Naive thymus-derived CD4-positive, alpha-beta T cell (primary cell): ENCODE data around the gene AGAP6. TPM values are rescaled to one million over a fixed set of nuclear protein-coding genes. Genes with fewer than 3 reads are reported as not detected.
"Not testable (repeated sequence)": the region's sequence is repeated elsewhere in the genome, so short reads cannot be mapped to it uniquely, and the experiment has no call there.

ENCODE experiments used
- ATAC-seq: fragments of 150-1000 bp; cut with Tn5 transposase; 2 replicates; pipeline ENCODE4 v1.10.0; 2021; ENCODE audit warnings: mild to moderate bottlenecking, moderate library complexity
- CTCF ChIA-PET: fragments of 350-600 bp; sonication (Branson Sonifier 250); formaldehyde crosslinking; loops from one replicate; lab custom pipeline; 2021; ENCODE audit warnings: antibody characterized with exemption; lab: Charles Lee
- POLR2A ChIA-PET: fragments of 350-600 bp; sonication (Branson Sonifier 250); formaldehyde crosslinking; loops from one replicate; lab custom pipeline; 2021; ENCODE audit warnings: antibody characterized with exemption, inconsistent platforms; lab: Charles Lee
- DNase-seq, 9 donors: peaks; one replicate each; pipeline versions ENCODE4 v3.0.0 to v3.0.0-alpha.2; 2020 to 2022; ENCODE audit warnings: mixed read lengths in 1 of 9
- H3K27ac ChIP-seq: one replicate; pipeline ENCODE4 v1.7.0; 2013; ENCODE audit warnings: mild to moderate bottlenecking, low read depth, low read length, moderate library complexity
- H3K27me3 ChIP-seq, 2 donors: one replicate each; pipeline ENCODE4 v1.7.0; 2013; ENCODE audit warnings: low read length in 2 of 2, mild to moderate bottlenecking in 2 of 2, moderate library complexity in 2 of 2; ENCODE audit not compliant: control insufficient read depth in 2 of 2, insufficient read depth in 2 of 2
- H3K36me3 ChIP-seq, 3 experiments: 1 replicate in 2 of 3; 2 replicates in 1 of 3; pipeline ENCODE4 v1.7.0; 2013; ENCODE audit warnings: low read length in 3 of 3, mild to moderate bottlenecking in 3 of 3, moderate library complexity in 1 of 3; ENCODE audit not compliant: insufficient read depth in 3 of 3, control insufficient read depth in 2 of 3
- H3K4me1 ChIP-seq, 2 donors: one replicate each; pipeline ENCODE4 v1.7.0; 2013; ENCODE audit warnings: low read length in 2 of 2, mild to moderate bottlenecking in 2 of 2, moderate library complexity in 1 of 2; ENCODE audit not compliant: control insufficient read depth in 2 of 2, insufficient read depth in 2 of 2
- H3K4me3 ChIP-seq: 2 replicates; pipeline ENCODE4 v1.7.0; 2013; ENCODE audit warnings: mild to moderate bottlenecking, low read length
- H3K9me3 ChIP-seq, 3 experiments: 1 replicate in 2 of 3; 2 replicates in 1 of 3; pipeline ENCODE4 v1.7.0; 2013; ENCODE audit warnings: low read length in 3 of 3; ENCODE audit not compliant: control insufficient read depth in 2 of 3
- H3K27ac Mint-ChIP-seq, 9 donors: one replicate each; pipeline ENCODE4 v1.8.0; 2020 to 2022; ENCODE audit warnings: mixed read lengths in 9 of 9, mild to moderate bottlenecking in 8 of 9, moderate library complexity in 5 of 9, inconsistent platforms in 2 of 9
- H3K27me3 Mint-ChIP-seq, 5 donors: one replicate each; pipeline ENCODE4 v1.8.0; 2021 to 2022; ENCODE audit warnings: mixed read lengths in 5 of 5, mild to moderate bottlenecking in 1 of 5
- H3K36me3 Mint-ChIP-seq, 5 donors: one replicate each; pipeline ENCODE4 v1.8.0; 2020 to 2022; ENCODE audit warnings: mixed read lengths in 5 of 5, mild to moderate bottlenecking in 3 of 5, inconsistent platforms in 1 of 5
- H3K4me1 Mint-ChIP-seq, 7 donors: one replicate each; pipeline ENCODE4 v1.8.0; 2020 to 2022; ENCODE audit warnings: mixed read lengths in 7 of 7, mild to moderate bottlenecking in 3 of 7, inconsistent platforms in 1 of 7
- H3K4me3 Mint-ChIP-seq, 10 donors: one replicate each; pipeline ENCODE4 v1.8.0; 2020 to 2022; ENCODE audit warnings: mild to moderate bottlenecking in 10 of 10, mixed read lengths in 10 of 10, moderate library complexity in 6 of 10, inconsistent platforms in 2 of 10
- H3K9me3 Mint-ChIP-seq, 11 donors: one replicate each; pipeline ENCODE4 v1.8.0; 2020 to 2022; ENCODE audit warnings: mixed read lengths in 11 of 11, mild to moderate bottlenecking in 4 of 11, inconsistent platforms in 1 of 11, moderate library complexity in 1 of 11
- intact Hi-C, 2 donors: fragments of 100-400 bp; cut with micrococcal nuclease; formaldehyde crosslinking; loops; one replicate each; pipeline ENCODE4 v1.15.1; 2023
- polyA plus RNA-seq, 2 donors: library from polyadenylated mRNA; unstranded; fragments of 300-500 nt; fragmentation: Illumina TruSeq; gene quantifications; one replicate each; pipeline ENCODE4 v1.2.3, GENCODE V29; 2021
- total RNA-seq, 6 experiments: library from RNA in 5 of 6; stranded (reverse) in 5 of 6; gene quantifications; 1 replicate in 5 of 6; 2 replicates in 1 of 6; pipeline ENCODE4 v1.2.3 and lab custom pipeline; 2021 to 2026

Gene AGAP6
- total and polyA plus RNA-seq, 7 experiments from 2014 or later: 1.7 to 25.3 (median 19.5) TPM

DNA sequence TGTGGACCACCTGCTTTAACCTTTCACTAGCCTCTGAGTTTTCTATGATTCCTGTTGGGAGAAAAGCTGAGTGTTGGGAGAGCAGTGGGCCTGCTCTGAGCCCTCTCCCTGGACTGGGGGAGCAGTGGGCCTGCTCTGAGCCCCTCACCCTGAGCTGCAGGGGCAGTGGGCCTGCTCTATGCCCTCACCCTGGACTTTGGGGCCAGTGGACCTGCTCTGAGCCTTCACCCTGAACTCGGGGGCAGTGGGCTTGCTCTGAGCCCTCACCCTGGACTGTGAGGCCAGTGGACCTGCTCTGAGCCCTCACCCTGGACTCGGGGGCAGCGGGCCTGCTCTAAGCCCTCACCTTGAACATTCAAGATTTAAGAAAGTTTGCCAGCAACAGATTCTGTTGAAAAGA lies 33.4 kb downstream of the AGAP6 start:
- H3K4me3 Mint-ChIP-seq: no peak overlapping the region
- ATAC-seq (no peak), DNase-seq (no peak)
- peaks cover 0 to 4% (median 0%) of the 10 kb centered on the region in 7 donors for H3K4me1 Mint-ChIP-seq
- H3K27me3 Mint-ChIP-seq: peaks cover 14 to 27% (median 24%) of the 10 kb centered on the region in 5 donors
- POLR2A ChIA-PET: interaction anchor here (0.6 kb wide), 1 partner anchor 17 kb away, joined by 3 read pairs; no protein-coding TSS in a partner anchor
- Histone ChIP-seq H3K27me3 (no peaks in the 10 kb centered on the region), H3K27ac (no peak overlapping the region), H3K36me3 (no peaks in the 10 kb centered on the region), H3K4me3 (no peak overlapping the region), H3K4me1 (no peaks in the 10 kb centered on the region), H3K9me3 (no peaks in the 10 kb centered on the region)
- CTCF ChIA-PET: no interaction called here
- intact Hi-C loops: loop anchor here in 1 of 2 donors (10.0 kb wide), 1 partner anchor 133 kb away; no protein-coding TSS in a partner anchor
- no peaks in the 10 kb centered on the region for H3K36me3 Mint-ChIP-seq
- H3K27ac Mint-ChIP-seq: no peak overlapping the region
- H3K9me3 Mint-ChIP-seq: no peaks in the 10 kb centered on the region

DNA sequence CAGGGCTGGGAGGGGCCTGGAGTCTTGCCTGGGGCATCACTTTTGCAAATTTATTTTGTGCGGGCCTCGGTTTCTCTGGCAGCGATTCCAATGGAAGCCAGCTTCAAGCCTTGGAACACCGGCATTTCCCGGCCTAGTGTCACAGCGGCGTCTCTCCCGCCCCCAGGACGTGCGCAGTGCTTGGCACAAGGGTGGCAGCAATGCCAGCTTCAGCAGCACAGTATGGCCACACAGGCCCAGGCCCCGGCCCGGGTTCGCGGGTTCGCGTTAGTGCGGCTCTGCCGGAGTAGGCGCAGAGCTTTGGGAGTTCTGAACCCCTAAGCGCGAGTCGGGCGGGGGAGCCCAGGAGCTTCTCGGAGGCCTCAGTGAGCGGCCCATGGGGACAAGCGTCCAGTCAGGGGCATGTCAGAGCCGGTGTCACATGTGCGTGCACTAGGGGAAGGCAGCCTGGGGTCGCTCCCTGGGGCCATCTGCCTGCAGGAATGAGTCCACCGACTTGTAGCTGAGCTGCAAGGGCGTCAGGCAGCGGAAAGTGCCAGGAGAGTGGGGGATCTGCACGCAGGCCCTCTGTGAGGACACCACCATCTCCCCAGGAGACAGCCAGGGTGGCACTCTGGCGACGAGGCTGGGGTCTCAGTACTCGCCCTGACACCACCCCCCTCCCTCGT lies 36.6 kb downstream of the AGAP6 start:
- ATAC-seq, H3K9me3 Mint-ChIP-seq, H3K4me1 Mint-ChIP-seq, H3K27ac ChIP-seq, H3K9me3 ChIP-seq, H3K36me3 ChIP-seq, H3K27me3 ChIP-seq, H3K4me1 ChIP-seq, CTCF ChIA-PET, POLR2A ChIA-PET, H3K27ac Mint-ChIP-seq, DNase-seq, H3K36me3 Mint-ChIP-seq, H3K4me3 Mint-ChIP-seq, H3K4me3 ChIP-seq: not testable (repeated sequence)
- peaks cover 19 to 41% (median 29%) of the 10 kb centered on the region in 5 donors for H3K27me3 Mint-ChIP-seq
- intact Hi-C loops: loop anchor here in 1 of 2 donors (10.0 kb wide), 1 partner anchor 130 kb away; no protein-coding TSS in a partner anchor

DNA sequence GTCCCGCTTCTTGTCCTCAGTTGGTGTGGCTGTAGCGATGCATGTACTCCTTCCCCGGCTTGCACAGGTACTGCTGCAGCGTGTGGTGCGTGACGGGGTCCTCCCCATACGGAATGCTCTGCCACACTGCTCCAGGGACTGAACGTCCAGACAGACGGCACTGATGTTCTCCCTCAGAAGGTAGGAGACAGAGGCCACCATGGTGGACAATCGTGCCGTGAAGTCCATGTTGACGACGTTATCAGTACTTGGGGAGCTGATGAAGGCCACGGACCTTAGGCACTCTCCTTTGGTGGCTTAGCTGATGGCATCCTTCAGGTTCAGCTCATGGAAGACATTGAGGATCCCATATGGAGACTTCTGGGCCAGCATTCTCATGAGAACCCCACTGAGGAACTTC lies 37.4 kb downstream of the AGAP6 start:
- H3K4me1 ChIP-seq: no peaks in the 10 kb centered on the region
- no peak overlapping the region for H3K4me3 ChIP-seq
- H3K27me3 ChIP-seq: no peaks in the 10 kb centered on the region
- Mint-ChIP-seq H3K27me3 (peaks cover 19 to 44% (median 29%) of the 10 kb centered on the region in 5 donors), H3K9me3 (no peaks in the 10 kb centered on the region), H3K4me3 (no peak overlapping the region), H3K36me3 (no peaks in the 10 kb centered on the region), H3K27ac (no peak overlapping the region), H3K4me1 (peaks cover 0 to 4% (median 0%) of the 10 kb centered on the region in 7 donors)
- ChIA-PET POLR2A (no interaction called here), CTCF (no interaction called here)
- H3K36me3 ChIP-seq: no peaks in the 10 kb centered on the region
- ATAC-seq: no peak
- no peak overlapping the region for H3K27ac ChIP-seq
- DNase-seq: no peak
- H3K9me3 ChIP-seq: no peaks in the 10 kb centered on the region
- intact Hi-C loops: loop anchor here in 1 of 2 donors (10.0 kb wide), 1 partner anchor 129 kb away; no protein-coding TSS in a partner anchor

DNA sequence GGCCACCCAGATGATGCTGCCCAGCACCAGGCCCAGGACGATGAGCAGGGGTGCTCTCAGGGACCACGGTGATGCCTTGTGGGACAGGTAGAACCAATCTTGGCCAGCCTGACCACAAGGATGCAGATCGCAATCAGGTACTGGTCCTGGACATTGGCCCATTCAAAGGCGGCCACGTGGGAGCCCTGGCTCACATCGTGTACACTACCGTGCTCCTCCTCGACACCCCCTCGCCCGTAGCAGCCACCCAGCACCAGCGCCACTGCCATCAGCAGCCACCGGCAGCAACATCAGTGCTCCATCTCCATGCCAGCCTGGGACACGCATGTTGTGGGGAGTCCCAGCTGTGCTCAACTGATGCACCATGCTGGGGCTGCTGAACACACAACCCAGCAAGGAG lies 39.0 kb downstream of the AGAP6 start:
- Mint-ChIP-seq H3K9me3 (no peaks in the 10 kb centered on the region), H3K36me3 (no peaks in the 10 kb centered on the region), H3K4me3 (no peak overlapping the region), H3K27me3 (peaks cover 19 to 44% (median 29%) of the 10 kb centered on the region in 5 donors), H3K27ac (no peak overlapping the region), H3K4me1 (peaks cover 0 to 4% (median 0%) of the 10 kb centered on the region in 7 donors)
- no peaks in the 10 kb centered on the region for H3K36me3 ChIP-seq
- intact Hi-C loops: loop anchor here in 1 of 2 donors (10.0 kb wide), 1 partner anchor 128 kb away; no protein-coding TSS in a partner anchor
- DNase-seq: no peak
- H3K4me3 ChIP-seq: no peak overlapping the region
- H3K4me1 ChIP-seq: no peaks in the 10 kb centered on the region
- no peak for ATAC-seq
- no peak overlapping the region for H3K27ac ChIP-seq
- no peaks in the 10 kb centered on the region for H3K27me3 ChIP-seq
- ChIA-PET CTCF (no interaction called here), POLR2A (no interaction called here)
- H3K9me3 ChIP-seq: no peaks in the 10 kb centered on the region

DNA sequence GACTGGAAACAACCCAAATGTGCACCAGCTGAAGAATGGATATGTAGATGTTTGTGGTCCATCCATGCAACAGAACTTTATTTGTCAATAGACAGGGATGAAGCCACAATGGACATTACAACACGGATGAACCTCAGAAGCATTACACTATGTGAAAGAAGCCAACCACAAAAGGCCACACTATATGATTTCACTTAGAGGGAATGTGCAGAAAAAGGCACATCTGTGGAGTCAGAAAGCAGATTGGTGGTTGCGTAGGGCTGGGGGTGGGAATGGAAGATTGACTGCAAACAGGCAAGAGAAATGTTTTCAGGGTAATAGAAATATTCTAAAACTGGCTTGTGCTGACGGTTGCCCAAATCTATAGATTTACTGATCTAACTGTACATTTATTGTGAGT lies 45.3 kb downstream of the AGAP6 start:
- no peaks in the 10 kb centered on the region for H3K9me3 ChIP-seq
- peaks cover 0 to 11% (median 5%) of the 10 kb centered on the region in 5 donors for H3K27me3 Mint-ChIP-seq
- intact Hi-C loops: no loop called here
- no peak for ATAC-seq
- no peaks in the 10 kb centered on the region for H3K36me3 ChIP-seq
- H3K4me3 ChIP-seq: no peak overlapping the region
- no peak for DNase-seq
- H3K27me3 ChIP-seq: no peaks in the 10 kb centered on the region
- H3K4me3 Mint-ChIP-seq: no peak overlapping the region
- no peak overlapping the region for H3K27ac ChIP-seq
- CTCF ChIA-PET: no interaction called here
- no peaks in the 10 kb centered on the region for H3K4me1 ChIP-seq
- H3K27ac Mint-ChIP-seq: no peak overlapping the region
- peaks cover 0 to 4% (median 0%) of the 10 kb centered on the region in 5 donors for H3K36me3 Mint-ChIP-seq
- H3K9me3 Mint-ChIP-seq: peaks cover 0 to 3% (median 0%) of the 10 kb centered on the region in 11 donors
- POLR2A ChIA-PET: no interaction called here
- H3K4me1 Mint-ChIP-seq: no peaks in the 10 kb centered on the region

DNA sequence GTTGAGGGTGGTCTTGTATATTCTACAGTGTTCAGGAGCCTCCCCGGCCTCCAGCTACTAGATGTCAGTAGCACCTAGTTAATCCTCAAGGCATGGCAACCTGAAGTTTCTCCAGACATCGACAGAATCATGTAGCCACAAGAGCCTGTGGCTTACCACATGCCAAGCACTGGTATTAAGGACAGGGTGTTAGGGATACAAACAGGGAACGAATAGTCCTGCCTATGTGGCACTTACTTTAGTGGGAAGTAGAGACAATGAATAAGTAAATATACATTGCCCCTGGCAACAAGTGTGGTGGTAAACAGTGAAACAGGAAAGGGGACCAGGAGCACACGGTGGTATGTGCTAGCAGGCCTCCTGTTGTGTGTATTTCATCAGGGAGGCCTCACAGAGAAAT lies 47.1 kb downstream of the AGAP6 start:
- ATAC-seq, H3K4me1 Mint-ChIP-seq, H3K27ac ChIP-seq, H3K36me3 ChIP-seq, H3K9me3 Mint-ChIP-seq, H3K27ac Mint-ChIP-seq, POLR2A ChIA-PET, intact Hi-C loops, H3K9me3 ChIP-seq, H3K4me3 Mint-ChIP-seq, H3K4me3 ChIP-seq, DNase-seq, CTCF ChIA-PET, H3K36me3 Mint-ChIP-seq, H3K27me3 ChIP-seq, H3K4me1 ChIP-seq: not testable (repeated sequence)
- peaks cover 0 to 11% (median 0%) of the 10 kb centered on the region in 5 donors for H3K27me3 Mint-ChIP-seq
